Osteocyte (in vitro differentiated cells): Measurements from ENCODE around the gene CRYBA4. TPM values are rescaled to one million over a fixed set of nuclear protein-coding genes. Genes with fewer than 3 reads are reported as not detected.

Experiments used
- DNase-seq: peaks from one replicate; pipeline ENCODE4 v3.0.0; 2021; ENCODE audit warnings: mixed read lengths; ENCODE audit not compliant: unreplicated experiment; ENCODE audit errors: extremely low spot score
- H3K27ac Mint-ChIP-seq: one replicate; pipeline ENCODE4 v1.8.0; 2021; ENCODE audit warnings: mild to moderate bottlenecking, mixed read lengths; ENCODE audit not compliant: unreplicated experiment
- H3K27me3 Mint-ChIP-seq: one replicate; pipeline ENCODE4 v1.8.0; 2021; ENCODE audit warnings: mixed read lengths; ENCODE audit not compliant: unreplicated experiment
- H3K36me3 Mint-ChIP-seq: one replicate; pipeline ENCODE4 v1.8.0; 2021; ENCODE audit warnings: mixed read lengths; ENCODE audit not compliant: unreplicated experiment
- H3K4me1 Mint-ChIP-seq: one replicate; pipeline ENCODE4 v1.8.0; 2021; ENCODE audit warnings: mixed read lengths; ENCODE audit not compliant: unreplicated experiment
- H3K4me3 Mint-ChIP-seq: one replicate; pipeline ENCODE4 v1.8.0; 2021; ENCODE audit warnings: mild to moderate bottlenecking, moderate library complexity, mixed read lengths; ENCODE audit not compliant: unreplicated experiment
- H3K9me3 Mint-ChIP-seq: one replicate; pipeline ENCODE4 v1.8.0; 2021; ENCODE audit warnings: mixed read lengths; ENCODE audit not compliant: unreplicated experiment
- CTCF ChIP-seq: fragments of 200-600 bp; sonication (generic); IDR thresholded peaks from 2 replicates; pipeline ENCODE4 v1.5.0; 2021; ENCODE audit warnings: antibody characterized with exemption, mild to moderate bottlenecking, moderate library complexity
- total RNA-seq: library from RNA; stranded (reverse); gene quantifications from 2 replicates; pipeline ENCODE4 v1.2.1, GENCODE V29; 2021

Gene CRYBA4
- total RNA-seq, 1 donor from 2014 or later, result not detected

- peak; percentile 38 for TF ChIP-seq CTCF
- H3K9me3 Mint-ChIP-seq, result no peaks in the 10 kb centered on the region
- H3K36me3 Mint-ChIP-seq, result no peaks in the 10 kb centered on the region
- peaks cover 26% of the 10 kb centered on the region for H3K4me1 Mint-ChIP-seq
- H3K27me3 Mint-ChIP-seq, result no peaks in the 10 kb centered on the region
- H3K4me3 Mint-ChIP-seq, result no peak overlapping the region
- no peak for DNase-seq
- no peak overlapping the region for H3K27ac Mint-ChIP-seq
Measured at GRCh38 chr22:26669060-26669481, 47.3 kb downstream of the CRYBA4 start.

GRCh38 chr22:26670459-26670858, 48.7 kb downstream of the CRYBA4 start:
- peaks cover 3% of the 10 kb centered on the region for H3K36me3 Mint-ChIP-seq
- H3K4me3 Mint-ChIP-seq, result no peak overlapping the region
- no peaks in the 10 kb centered on the region for H3K27me3 Mint-ChIP-seq
- peaks cover 36% of the 10 kb centered on the region for H3K4me1 Mint-ChIP-seq
- no peak overlapping the region for H3K27ac Mint-ChIP-seq
- no peaks in the 10 kb centered on the region for H3K9me3 Mint-ChIP-seq
- no peak for TF ChIP-seq CTCF
- DNase-seq, result no peak

DNA sequence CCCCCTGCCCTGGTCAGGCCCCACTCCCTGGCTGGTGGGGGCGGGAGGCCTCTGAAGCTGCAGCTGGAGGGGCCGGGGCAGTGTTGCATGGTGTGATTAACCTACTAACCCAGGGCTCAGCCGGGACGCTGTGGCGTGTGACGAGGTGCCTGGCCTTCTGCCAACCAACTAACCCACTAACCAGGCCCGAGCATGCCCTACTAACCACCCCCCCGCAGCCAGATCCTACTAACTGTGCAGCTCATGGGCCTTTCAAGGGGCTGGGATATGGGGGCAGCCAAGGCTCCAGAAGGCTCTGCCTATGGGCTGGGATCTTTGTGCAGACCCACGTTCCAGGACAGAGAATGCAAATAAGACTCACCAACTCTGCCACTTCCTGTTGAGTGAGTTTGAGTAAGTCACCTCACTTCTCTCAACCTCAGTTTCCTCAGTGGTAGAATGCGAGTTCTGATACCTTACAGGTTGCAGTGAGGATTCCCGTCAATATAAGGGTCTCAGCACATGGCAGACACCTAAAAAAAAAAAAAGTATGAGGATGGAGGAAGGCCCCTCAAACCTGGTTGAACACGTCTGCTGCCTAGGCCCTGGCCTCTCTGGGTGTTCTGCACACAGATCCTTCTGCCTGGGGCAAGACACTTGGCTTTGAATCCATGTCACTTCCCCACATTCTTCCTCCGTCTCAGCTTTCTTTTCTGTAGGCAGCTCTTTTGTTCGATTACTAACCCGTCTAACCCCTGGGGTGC, 49.7 kb downstream of the CRYBA4 start:
- Mint-ChIP-seq H3K4me1 (peaks cover 45% of the 10 kb centered on the region), H3K36me3 (peaks cover 4% of the 10 kb centered on the region), H3K4me3 (no peak overlapping the region), H3K27me3 (no peaks in the 10 kb centered on the region), H3K27ac (peak overlapping the region; percentile 98), H3K9me3 (no peaks in the 10 kb centered on the region)
- DNase-seq, result no peak
- no peak for TF ChIP-seq CTCF

- peaks cover 47% of the 10 kb centered on the region for H3K4me1 Mint-ChIP-seq
- peak overlapping the region; percentile 83 for H3K4me3 Mint-ChIP-seq
- peak overlapping the region; percentile 98 for H3K27ac Mint-ChIP-seq
- H3K9me3 Mint-ChIP-seq, result no peaks in the 10 kb centered on the region
- H3K27me3 Mint-ChIP-seq, result no peaks in the 10 kb centered on the region
- peaks cover 4% of the 10 kb centered on the region for H3K36me3 Mint-ChIP-seq
- TF ChIP-seq CTCF, result no peak
- no peak for DNase-seq
Measured at GRCh38 chr22:26672060-26672471, 50.3 kb downstream of the CRYBA4 start.

GRCh38 chr22:26672590-26673468, 51.1 kb downstream of the CRYBA4 start:
- peak; percentile 70 for TF ChIP-seq CTCF
- Mint-ChIP-seq H3K36me3 (peaks cover 4% of the 10 kb centered on the region), H3K9me3 (no peaks in the 10 kb centered on the region), H3K4me3 (peak overlapping the region; percentile 83), H3K4me1 (peaks cover 47% of the 10 kb centered on the region), H3K27ac (peak overlapping the region; percentile 98), H3K27me3 (no peaks in the 10 kb centered on the region)
- peak; percentile 93 for DNase-seq
